ENCODE measurements around the gene COL23A1.

COL23A1 gene

DNA sequence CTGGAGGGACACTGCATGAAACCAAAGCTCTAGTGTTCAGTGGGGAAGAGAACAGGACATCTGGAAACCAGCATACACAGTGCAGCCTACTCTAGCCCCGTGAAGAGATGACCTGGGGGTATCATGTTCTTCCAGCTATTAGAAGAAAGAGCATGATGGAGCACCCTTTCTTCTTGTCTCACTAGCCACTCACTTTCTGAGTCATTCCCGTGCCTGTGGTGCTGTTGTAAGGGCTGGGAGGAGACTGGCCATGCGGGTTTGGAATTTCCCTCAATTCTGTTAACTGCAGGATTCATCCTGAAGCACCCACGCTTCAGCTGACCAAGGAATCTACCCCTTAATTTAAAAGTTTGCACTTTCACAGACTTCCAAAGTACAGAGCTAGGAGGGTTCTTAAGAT is 137.0 kb downstream of the COL23A1 start:
- no peak for DNase-seq

DNA sequence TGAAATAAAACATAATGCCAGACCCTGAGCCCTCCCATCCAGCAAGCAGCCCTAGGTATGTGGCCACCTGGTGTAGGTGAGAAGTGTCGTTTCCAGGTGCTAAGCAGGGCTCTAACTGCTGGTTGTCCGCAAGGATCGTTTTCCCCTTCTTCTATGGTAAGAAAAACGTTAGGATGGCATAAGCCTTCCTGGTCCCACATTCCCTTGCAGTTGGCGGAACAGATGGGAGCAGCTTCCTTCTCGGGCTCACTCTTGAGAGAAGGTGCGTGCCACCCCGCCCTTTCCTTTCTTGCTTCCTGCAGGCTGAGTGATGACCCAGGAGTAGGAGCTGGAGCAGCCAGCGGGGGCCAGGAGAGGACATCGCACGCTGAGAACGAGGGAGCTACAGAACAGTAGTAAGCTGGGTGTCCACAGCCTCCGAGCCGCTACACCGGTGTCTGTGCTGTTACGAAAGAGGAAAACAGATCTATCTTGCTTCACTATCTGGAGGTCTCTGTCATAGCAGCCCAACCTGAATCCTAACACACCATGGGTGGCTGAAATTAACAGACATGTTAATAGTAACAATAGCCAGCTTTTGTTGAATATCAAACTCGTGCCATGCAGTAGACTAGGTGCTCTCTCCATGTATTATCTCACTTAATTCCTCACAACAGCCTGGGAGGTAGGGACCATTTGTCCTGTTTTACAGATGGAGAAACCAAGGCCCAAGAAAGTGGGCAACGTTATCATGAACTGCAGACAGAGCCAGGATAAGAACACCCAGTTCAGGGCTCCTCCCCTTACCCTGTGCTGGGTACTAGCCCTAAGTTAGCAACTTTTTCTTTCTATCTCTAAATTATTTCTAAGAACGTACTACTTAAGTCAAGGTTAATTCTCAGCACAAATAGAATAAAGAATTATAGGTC is 139.8 kb downstream of the COL23A1 start:
- no peak for DNase-seq

DNA sequence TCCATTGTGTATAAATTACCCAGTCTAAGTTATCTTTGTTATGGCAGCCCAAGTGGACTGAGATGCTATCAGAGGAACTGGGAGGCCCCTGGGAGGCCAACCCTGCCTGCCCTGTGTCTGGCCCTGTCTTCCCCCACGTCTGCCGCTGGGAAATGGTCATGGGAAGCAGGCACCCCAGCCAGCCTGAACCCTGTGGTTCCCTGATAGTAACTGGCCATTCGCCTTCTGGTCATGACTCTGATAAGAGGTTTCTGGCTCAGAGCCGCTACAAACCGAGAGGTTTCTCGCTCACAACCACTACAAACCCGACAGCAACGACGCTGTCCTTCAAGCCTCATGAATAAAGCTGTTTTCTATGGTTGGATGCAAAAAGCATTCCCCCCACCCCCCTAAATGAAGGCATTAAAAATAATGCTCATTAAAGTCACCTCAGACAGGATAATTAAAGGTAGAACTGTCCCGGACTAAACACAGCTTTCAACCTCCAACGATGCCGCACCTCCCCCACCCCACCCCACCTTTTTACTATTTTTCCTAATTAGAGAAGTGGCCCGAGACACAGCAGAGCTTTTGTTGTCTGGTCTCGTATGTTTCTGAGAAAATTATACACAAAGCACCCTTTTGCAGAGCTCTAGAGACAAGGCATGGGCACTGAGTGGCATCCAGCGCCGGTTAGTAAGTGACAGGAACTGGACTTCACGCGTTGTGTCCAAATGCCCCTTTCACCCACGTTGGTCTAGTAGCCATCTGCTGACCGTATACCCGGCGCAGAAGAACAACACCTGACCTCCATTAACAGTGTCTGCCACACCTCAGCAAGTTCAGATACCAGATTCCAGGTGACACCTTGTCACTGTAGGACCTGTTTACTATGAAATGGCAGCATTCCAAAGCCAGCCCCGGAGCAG is 140.8 kb downstream of the COL23A1 start:
- no peak for DNase-seq

DNA sequence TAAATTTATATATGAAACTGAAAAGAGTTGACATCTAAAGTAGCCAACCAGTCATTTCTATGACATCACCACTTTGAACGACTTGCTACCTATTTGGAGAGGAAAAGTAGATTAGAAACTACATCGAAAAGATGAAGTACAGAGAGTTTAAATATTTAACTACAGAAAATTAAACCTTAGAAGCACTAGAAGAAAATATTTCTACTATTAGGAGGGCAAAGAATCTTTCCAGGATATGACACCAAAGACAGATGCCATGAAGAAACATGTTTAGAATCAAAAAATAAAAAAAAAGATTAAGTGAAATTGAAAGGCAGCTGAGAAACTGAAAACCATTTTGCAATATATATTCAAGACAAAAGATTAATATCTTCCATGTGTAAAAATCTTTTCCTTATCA is 144.7 kb downstream of the COL23A1 start:
- DNase-seq, result no peak

DNA sequence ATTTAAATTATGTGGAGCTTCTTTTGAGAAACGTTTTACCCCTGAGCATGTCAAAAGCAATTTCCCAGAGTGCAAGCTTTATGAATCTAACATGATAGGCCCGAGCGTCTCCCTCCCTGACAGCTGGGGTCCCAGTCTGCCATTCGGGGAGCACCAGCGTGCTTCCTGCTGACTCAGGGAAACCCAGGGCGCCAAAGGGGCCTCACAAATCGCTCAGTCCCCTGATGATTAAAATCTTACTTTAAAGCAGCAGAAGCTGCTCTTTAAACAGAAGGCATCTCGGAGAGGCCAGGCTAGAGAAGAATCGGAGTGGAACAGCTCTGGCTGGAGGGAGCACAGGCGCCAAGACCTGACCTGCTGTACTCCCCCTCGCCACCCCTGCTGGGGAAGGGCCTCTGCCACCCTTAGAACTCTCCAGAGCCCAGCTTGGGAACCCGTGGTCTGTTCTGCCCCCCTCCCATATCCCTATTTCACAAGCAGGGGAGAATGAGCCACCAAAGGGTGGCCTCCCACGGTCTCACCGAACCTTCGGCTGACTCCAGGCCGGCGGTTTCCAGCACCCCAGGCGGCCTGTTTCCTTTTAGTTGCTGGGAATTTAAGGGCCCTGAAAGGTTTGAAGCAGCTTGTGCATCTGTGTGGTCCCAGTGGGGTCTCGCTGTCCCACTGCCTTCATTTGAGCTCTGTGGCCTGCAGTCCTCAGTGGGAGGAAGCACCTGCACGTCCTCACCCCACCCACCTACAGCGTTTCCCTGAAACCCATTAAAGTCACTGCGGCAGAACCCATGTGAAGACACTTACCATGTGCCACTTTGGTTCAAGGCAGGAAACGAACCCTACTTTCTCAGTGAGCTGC is 147.6 kb downstream of the COL23A1 start:
- DNase-seq, result no peak

DNA sequence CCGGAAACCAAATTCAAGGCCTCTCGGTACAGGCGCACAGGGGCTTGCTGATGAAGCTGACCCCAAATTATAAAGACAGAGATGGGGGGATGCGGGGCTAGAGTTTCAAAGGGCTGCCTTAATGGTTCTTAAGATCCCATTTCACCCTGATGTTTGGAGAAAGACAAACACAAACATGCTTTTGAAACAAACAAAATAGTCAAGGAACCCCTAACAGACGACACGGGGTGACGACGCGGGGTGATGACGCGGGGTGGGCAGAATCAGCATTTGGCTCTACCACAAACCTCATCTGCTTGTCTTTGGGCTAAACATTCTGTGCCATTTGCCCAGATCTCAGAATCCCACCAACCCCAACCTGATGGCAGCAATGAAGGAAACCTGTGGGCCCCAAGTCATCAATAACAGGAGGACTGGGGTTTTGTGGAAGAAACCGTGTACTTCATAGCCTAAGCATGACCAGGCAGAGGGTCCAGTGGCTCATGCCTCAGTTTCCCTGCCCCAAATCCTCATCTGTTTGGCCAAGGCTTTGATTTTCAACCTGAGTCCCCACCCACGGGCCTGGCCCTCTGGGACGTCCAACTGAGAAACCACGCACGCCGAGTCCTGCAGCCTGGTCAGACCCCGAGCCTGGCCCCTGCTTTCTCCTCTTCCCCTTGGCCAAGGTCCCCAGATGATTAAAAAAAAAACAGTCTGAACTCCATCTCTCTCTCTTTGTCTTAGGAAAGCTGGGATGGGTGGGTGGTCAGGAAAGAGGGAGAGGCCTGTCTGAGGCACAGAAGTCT is 148.5 kb downstream of the COL23A1 start:
- DNase-seq, result no peak

DNA sequence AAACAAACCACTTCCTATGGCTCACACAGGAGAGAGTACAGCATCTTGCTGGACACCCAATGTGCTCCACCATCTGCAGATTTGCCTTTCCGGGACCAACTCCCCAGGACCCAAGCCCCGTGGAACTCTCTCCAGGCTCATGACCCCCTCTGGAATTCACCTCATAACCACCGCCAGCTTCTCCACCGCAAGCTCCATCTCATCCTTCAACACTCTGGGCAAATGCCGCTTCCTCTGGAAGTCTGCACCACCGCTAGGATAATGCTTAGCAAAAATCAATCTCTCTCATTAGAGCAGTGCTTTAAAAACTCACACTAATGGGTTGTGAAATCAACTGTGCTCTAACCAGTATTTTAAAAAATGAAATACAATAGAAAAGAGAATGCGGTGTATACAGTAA is 150.0 kb downstream of the COL23A1 start:
- DNase-seq, result no peak

DNA sequence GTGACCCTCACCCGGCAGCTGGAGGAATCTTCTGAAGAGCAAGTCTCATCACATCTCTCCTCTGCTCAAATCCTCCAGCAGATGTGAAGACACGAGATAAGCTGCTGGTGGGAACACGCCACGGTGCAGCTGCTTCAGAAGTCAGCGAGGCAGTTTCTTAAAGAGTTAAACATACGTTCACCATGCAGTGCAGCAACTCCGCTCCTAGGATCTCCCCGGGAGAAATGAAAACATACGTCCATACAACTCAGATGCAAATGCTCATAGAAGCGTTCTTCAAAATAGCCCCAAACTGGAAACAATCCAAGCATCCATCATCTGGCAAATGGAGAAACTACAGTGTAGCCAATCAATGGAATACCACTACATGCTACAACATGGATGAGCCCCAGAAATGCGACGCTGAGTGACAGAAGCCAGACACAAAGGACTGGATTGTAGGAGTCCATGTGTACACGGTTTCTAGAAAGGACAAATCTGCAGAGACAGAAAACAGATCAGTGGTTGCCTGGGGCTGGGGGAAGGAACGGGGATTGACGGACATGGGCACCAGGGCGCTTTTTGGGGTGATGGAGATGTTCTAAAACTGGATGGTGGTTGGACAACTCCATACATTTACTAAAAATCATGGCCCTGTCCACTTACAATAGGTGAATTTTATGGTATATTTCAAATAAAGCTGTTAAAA is 150.6 kb downstream of the COL23A1 start:
- no peak for DNase-seq

DNA sequence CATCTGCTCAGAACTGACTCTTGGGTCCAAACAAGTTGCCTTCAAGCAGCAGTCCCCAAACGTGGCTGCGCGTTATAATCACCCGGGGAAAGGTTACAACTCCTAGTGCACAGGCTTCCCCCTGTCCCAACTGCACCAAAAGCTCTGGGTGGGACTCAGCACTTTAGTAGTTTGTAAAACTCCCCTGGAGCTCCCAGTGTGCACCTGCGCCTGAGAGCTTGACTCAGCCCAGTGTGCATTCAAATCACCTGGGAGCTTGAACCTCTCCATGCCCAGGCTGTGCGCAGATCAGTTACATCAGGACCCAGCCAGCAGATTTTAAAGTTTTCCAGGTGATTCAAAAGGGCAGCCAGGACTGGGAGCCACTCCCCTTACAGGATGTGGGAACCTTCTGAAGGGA is 151.4 kb downstream of the COL23A1 start:
- DNase-seq, result no peak

DNA sequence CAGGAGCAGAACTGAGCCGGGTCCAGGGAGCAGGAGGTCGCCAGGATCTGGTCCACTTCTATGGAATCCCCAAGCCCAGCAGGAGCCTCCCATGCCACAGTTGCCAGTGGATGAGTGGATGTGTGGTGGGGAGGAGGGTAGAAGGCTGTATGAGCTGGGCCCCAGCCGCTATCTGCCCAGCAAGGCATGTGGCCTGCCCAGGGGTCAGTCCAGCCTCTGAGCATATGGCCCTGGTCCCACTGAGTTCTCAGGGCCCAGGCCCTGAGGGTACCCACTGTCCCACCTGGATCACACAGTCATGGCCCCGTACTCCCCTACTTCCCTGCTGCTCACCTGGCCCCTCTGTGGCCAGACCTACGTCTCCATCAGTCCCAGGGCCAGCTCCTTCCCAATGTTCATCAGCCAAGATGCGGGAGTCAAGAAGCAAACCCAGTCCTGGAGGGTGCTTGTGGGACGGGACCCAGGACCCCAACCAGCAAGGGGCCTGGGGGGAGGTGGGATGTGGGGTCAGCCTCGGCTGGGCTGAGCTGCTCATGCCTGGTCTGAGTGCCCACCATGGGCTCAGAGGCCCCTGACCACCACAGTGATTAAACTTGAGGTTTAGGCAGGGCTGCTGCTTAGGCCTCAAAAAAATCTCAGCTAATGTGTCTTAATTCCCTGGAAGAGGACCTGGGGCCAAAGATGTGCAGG is 152.7 kb downstream of the COL23A1 start:
- no peak for DNase-seq

DNA sequence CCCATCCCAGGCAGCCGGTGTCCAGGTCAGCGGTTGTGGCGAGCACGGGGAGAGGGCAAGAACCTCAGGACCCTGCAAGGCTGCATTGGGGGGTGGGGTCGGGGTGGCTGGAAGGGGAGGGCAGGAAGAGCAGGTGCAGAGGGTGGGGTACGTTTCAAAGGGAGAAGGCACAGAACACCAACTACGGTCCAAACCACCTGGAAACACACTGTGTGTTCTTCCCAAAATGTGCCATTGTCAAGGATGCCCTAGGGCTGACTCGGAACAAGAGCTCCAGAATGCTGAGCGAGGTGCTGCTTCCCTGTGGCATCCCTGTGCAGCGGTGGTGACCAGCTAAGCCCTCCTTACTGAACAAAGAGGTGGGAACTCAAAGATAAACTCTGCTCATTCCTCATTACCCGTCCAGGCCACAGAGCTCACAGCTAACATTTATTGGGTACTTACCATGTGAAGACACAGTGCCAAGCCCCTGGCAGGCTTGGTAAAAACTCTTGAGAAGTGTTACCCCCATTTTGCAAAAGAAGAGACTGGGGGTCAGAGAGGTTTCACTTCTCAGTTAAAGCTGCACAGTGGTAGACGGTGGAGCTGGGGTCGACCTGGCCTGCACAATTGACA is 153.8 kb downstream of the COL23A1 start:
- DNase-seq, result no peak

DNA sequence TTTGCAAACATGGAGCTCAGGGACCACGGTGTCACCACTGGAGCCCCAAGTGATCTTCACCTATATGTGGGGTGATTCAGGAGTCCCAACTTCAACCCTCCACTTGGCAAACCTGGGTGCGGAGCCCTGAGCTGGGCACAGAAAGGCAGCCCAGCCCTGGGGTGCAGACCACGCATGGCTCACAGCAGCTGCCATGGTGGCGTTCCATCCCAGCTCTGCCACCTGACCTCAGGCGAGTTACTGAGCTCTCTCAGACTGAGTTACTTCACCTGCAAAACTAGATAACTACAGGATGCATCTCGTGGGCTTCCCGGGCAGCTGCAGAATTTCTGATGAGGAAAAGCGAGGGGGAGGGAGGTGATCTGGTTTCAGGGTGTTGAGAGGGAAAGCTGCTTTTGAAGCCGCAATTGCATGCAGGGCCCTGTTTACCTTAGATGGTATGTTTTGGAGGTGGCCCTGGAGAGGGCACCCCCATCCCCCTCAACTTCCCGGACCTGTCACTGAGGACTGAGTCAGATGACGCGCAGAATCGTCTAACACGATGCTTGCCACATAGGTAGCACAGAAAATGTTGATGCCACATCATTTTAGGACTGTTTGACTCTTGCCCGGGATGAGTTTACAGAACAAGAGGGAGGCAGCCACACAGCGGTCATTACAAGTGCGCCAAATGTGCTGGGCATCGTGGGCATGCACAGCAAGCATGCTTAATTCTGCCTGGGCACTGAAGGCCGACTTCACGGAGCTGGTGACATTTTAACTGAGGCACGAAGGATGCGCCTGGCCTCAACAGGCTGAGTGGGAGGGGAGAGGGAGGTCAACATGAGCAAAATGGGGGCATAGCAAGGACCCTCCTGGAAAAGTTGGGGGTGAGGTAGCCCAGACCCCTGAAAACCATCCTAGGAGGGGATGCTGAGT is 154.6 kb downstream of the COL23A1 start:
- DNase-seq, result no peak

DNA sequence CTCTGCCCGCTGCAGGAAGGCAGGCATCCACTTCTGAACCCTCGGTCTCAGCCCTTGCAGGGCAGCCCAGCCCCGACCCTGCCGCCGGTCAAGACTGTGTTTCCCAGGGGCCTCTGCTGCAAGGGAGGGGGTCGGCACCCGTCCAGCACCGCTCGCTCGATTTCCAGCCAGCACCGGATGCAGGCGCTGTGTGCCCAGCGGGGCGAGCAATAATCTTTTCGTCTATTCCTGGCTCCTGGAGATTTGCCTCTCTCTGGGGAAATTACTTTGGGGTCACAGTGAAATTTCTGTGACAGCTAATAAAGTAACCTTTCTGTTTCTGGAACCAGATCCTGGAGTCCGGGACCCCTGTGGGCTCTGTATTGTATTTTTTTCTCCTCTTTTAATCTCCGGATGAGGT is 155.3 kb downstream of the COL23A1 start:
- DNase-seq, result no peak

DNA sequence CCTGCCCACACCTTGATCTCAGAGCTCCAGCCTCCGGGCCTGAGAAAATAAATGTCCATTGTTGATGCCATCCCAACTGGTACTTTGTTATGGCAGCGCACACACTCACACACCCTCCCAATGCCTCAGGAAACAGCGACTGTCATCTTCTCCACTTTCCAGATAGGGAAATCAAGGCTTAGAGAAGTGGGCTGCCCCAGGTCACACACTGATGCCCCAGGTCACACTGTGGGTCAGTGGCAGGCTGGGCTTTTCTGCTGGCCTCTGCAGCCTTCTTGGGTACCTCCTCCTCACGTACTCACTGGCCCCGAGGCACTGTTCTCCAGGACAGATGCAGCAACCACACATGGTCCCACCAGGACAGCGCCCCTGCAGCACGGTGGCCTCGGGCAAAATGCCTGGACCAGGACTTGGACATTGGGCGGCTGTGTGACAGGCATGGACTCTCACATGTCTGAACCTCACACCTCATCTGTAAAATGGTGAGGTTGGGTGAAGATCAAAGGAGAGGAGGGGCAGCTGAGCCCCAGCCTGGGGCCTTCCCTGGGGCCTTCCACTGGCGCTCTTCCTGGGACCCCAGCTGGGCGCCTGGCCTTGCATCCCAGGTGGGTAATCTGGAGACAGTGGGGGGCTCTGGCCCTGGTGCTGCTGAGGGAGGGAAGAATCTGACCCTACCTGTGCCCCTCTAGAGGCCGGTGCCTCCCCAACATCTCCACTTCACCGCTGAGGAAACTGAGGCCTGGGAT is 156.0 kb downstream of the COL23A1 start:
- no peak for DNase-seq

DNA sequence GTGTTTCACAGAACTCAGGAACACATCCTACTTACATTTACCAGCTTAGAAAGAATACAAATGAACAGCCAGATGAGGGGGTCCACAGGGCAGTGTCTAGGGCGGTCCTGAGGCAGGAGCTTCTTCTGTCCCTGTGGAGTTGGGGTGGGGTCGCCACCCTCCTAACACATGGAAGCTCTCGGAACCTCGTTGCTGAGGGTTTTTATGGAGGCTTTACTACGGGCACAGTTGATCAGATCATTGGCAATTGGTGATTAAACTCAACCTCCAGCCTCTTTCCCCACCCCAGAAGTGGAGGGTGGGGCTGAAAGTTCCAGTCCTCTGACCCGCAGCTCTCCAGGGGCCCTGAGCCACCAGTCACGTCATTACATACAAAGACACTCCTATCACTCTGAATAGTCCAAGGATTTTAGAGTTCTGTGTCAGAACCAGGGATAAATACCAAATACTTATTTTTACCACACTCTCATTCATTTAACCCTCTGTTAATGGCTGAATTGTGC is 156.9 kb downstream of the COL23A1 start:
- DNase-seq, result no peak

DNA sequence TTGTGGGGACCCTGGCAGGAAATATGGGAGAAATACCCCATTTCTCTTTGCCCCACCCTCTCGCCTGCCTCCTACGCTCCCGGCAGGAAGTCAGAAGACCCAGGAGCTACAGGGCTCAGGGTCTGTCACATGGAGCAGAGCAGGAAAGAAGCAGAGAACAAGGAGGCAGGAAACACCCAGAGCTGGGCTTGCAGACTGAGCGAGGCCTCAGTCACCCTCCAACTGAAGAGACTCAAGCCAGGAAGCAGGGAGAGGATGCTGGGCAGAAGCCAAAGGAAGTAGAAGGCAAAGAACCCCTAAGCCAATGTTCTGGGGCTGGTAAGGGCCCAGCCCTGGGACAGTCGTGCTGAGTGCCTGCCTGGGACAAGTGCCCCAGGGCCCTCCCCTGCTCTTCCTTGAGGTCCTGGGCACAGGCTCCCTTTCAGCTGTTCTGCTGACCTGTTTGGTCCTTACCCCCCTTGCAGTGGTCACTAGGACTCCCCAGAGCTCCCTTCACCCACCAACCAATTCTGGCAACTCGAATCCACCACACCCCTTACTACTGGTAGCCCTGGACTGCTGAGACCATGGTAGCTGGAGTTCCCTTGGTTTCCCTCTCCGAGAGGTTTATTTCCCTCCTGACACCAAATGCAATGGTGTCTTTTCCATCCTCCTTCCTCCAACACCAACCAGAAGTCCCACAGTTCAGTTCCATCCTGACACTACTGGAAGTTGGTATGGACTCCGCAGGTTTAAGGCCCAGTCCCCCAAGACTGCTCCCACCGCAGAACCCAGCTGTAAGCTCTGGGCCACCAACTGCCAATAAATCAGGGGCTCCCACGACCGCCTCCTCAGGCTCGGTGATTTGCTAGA is 157.5 kb downstream of the COL23A1 start:
- DNase-seq, result no peak

DNA sequence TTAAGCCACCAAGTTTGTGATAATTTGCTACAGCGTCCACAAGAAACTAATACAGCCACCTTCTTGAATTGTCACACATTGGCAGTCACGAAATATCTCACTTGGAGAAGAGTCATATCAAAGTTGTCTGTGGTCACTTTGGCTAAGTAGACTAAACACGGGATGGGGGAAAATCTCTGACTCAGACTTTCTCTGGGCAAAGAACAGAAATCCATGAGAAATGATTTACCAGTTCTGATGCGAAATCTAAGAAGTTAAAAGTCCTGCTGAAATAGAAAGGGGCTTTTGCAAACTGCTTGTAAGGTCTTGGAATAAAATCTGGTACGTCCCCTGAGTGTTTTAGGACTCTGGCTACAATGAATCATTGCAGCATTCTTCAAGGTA is 158.4 kb downstream of the COL23A1 start:
- no peak for DNase-seq

Measured in CD4-positive, alpha-beta T cell treated with Interleukin-21 for 1 hour (primary cell).